Esophagus muscularis mucosa (tissue), 4 donors: Measurements from ENCODE around the gene PSMD12.

Source experiments
- CTCF ChIP-seq, 3 experiments: fragments of 200-600 bp in 2 of 3; fragments of 450-650 bp in 1 of 3; sonication (generic) in 2 of 3; IDR thresholded peaks; one replicate each; pipeline ENCODE4 v1.5.1; 2017 to 2019; ENCODE audit warnings: antibody characterized with exemption in 3 of 3, mild to moderate bottlenecking in 2 of 3, moderate library complexity in 1 of 3
- EP300 ChIP-seq: sonication (generic); formaldehyde crosslinking; IDR thresholded peaks from one replicate; pipeline ENCODE4 v1.6.1; 2017; ENCODE audit warnings: antibody characterized with exemption
- POLR2A ChIP-seq: fragments of 450-650 bp; IDR thresholded peaks from one replicate; pipeline ENCODE4 v1.6.1; 2017; ENCODE audit warnings: antibody characterized with exemption, moderate library complexity, mild to moderate bottlenecking, low read depth
- POLR2AphosphoS5 ChIP-seq, 2 donors: sonication (generic); formaldehyde crosslinking; IDR thresholded peaks; one replicate each; pipeline ENCODE4 v1.6.1; 2017; ENCODE audit warnings: antibody characterized with exemption in 2 of 2

GRCh38 chr17:67415291-67415690, 48.9 kb upstream of the PSMD12 start:
- no peak for TF ChIP-seq POLR2A
- TF ChIP-seq CTCF (IDR thresholded peaks at IDR 0.05), result no peak
- no peak for TF ChIP-seq POLR2AphosphoS5 (IDR thresholded peaks at IDR 0.05)
- no peak for TF ChIP-seq EP300
